HEK293 (cell line): ENCODE measurements around the gene PPARG.

Experiments
- AEBP2 ChIP-seq: fragments of 450-650 bp; formaldehyde crosslinking; IDR thresholded peaks from 2 replicates; pipeline ENCODE4 v1.5.1; 2016; ENCODE audit warnings: missing biosample characterization, missing genetic modification characterization, borderline replicate concordance
- BCL6B ChIP-seq: fragments of 450-650 bp; formaldehyde crosslinking; IDR thresholded peaks from 2 replicates; pipeline ENCODE4 v1.5.1; 2017; ENCODE audit warnings: missing biosample characterization, missing genetic modification characterization
- KLF16 ChIP-seq: fragments of 450-650 bp; formaldehyde crosslinking; IDR thresholded peaks from 2 replicates; pipeline ENCODE4 v1.5.1; 2017; ENCODE audit warnings: missing biosample characterization, missing genetic modification characterization
- KLF8 ChIP-seq: fragments of 450-650 bp; formaldehyde crosslinking; IDR thresholded peaks from 2 replicates; pipeline ENCODE4 v1.5.1; 2016; ENCODE audit warnings: missing biosample characterization, missing genetic modification characterization
- OSR2 ChIP-seq: fragments of 450-650 bp; formaldehyde crosslinking; IDR thresholded peaks from 2 replicates; pipeline ENCODE4 v1.5.1; 2016; ENCODE audit warnings: missing biosample characterization, missing genetic modification characterization
- REST ChIP-seq: fragments of 450-650 bp; formaldehyde crosslinking; IDR thresholded peaks from 2 replicates; pipeline ENCODE4 v1.5.1; 2016; ENCODE audit warnings: missing biosample characterization, missing genetic modification characterization
- SCRT2 ChIP-seq: fragments of 450-650 bp; formaldehyde crosslinking; IDR thresholded peaks from 2 replicates; pipeline ENCODE4 v1.5.1; 2016; ENCODE audit warnings: missing biosample characterization, missing genetic modification characterization
- ZBTB10 ChIP-seq: fragments of 450-650 bp; formaldehyde crosslinking; IDR thresholded peaks from 2 replicates; pipeline ENCODE4 v1.5.1; 2016; ENCODE audit warnings: missing biosample characterization, missing genetic modification characterization
- ZBTB17 ChIP-seq: fragments of 450-650 bp; formaldehyde crosslinking; IDR thresholded peaks from 2 replicates; pipeline ENCODE4 v1.5.1; 2016; ENCODE audit warnings: missing biosample characterization, missing genetic modification characterization
- ZBTB44 ChIP-seq: fragments of 450-650 bp; IDR thresholded peaks from 2 replicates; pipeline ENCODE4 v1.5.1; 2018; ENCODE audit warnings: missing biosample characterization, mild to moderate bottlenecking, missing genetic modification characterization
- ZFHX2 ChIP-seq: fragments of 450-650 bp; formaldehyde crosslinking; conservative IDR thresholded peaks from 2 replicates; pipeline ENCODE4 v1.5.1; 2016; ENCODE audit warnings: missing biosample characterization, missing genetic modification characterization
- ZNF138 ChIP-seq: fragments of 450-650 bp; formaldehyde crosslinking; IDR thresholded peaks from 2 replicates; pipeline ENCODE4 v1.5.1; 2016; ENCODE audit warnings: missing biosample characterization, missing genetic modification characterization, borderline replicate concordance
- ZNF2 ChIP-seq: fragments of 450-650 bp; formaldehyde crosslinking; IDR thresholded peaks from 2 replicates; pipeline ENCODE4 v1.5.1; 2016; ENCODE audit warnings: missing biosample characterization, missing genetic modification characterization
- ZNF239 ChIP-seq: fragments of 450-650 bp; formaldehyde crosslinking; IDR thresholded peaks from 2 replicates; pipeline ENCODE4 v1.5.1; 2016; ENCODE audit warnings: missing biosample characterization, missing genetic modification characterization
- ZNF518A ChIP-seq: fragments of 450-650 bp; formaldehyde crosslinking; conservative IDR thresholded peaks from 2 replicates; pipeline ENCODE4 v1.5.1; 2016; ENCODE audit warnings: low read depth, missing biosample characterization, missing genetic modification characterization
- ZNF548 ChIP-seq: fragments of 450-650 bp; formaldehyde crosslinking; IDR thresholded peaks from 2 replicates; pipeline ENCODE4 v1.5.1; 2016; ENCODE audit warnings: missing biosample characterization, missing genetic modification characterization
- ZNF596 ChIP-seq: fragments of 450-650 bp; IDR thresholded peaks from 2 replicates; pipeline ENCODE4 v1.5.0; 2018; ENCODE audit warnings: missing biosample characterization, mild to moderate bottlenecking, missing genetic modification characterization, moderate library complexity
- ZNF624 ChIP-seq: fragments of 450-650 bp; formaldehyde crosslinking; IDR thresholded peaks from 2 replicates; pipeline ENCODE4 v1.5.1; 2017; ENCODE audit warnings: missing biosample characterization, missing genetic modification characterization
- ZNF626 ChIP-seq: fragments of 450-650 bp; sonication (Bioruptor Pico); formaldehyde crosslinking; IDR thresholded peaks from 2 replicates; pipeline ENCODE4 v1.5.1; 2018; ENCODE audit warnings: missing biosample characterization, missing genetic modification characterization, inconsistent platforms
- ZXDB ChIP-seq: fragments of 450-650 bp; formaldehyde crosslinking; IDR thresholded peaks from 2 replicates; pipeline ENCODE4 v1.5.1; 2016; ENCODE audit warnings: missing biosample characterization, missing genetic modification characterization

The PPARG gene

GRCh38 chr3:12288182-12289129, at the start of gene PPARG (continued):
- TF ChIP-seq SCRT2, result no peak
- TF ChIP-seq KLF16 (tag by site-specific recombination), result 0 out of 2 replicates have a peak, but pooled peaks have one; percentile 69
- TF ChIP-seq ZNF2 (tag by site-specific recombination), result peak; percentile 75; the same call in 1 of the 2 replicates
- TF ChIP-seq REST (tag by site-specific recombination), result peak; percentile 82
- no peak for TF ChIP-seq BCL6B (tag by site-specific recombination)
- no peak; the same call in 1 of the 2 replicates for TF ChIP-seq KLF8 (tag by site-specific recombination)
- peak; percentile 84 for TF ChIP-seq ZBTB10 (tag by site-specific recombination)
- no peak for TF ChIP-seq ZBTB44 (tag by site-specific recombination)
- no peak for TF ChIP-seq ZNF548 (tag by site-specific recombination)
- no peak for TF ChIP-seq OSR2 (tag by site-specific recombination)
- peak; percentile 59 for TF ChIP-seq ZBTB17 (tag by site-specific recombination)
- TF ChIP-seq ZFHX2 (tag by site-specific recombination), result peak; percentile 74
- no peak for TF ChIP-seq ZNF518A (tag by site-specific recombination)
- TF ChIP-seq ZXDB, result peak; percentile 86
- TF ChIP-seq ZNF624 (tag by site-specific recombination), result no peak
- TF ChIP-seq ZNF626 (tag by site-specific recombination), result no peak
- no peak for TF ChIP-seq ZNF239 (tag by site-specific recombination)
- TF ChIP-seq AEBP2 (tag by site-specific recombination), result no peak
- TF ChIP-seq ZNF596 (tag by site-specific recombination), result peak; percentile 38; the same call in 1 of the 2 replicates
- no peak for TF ChIP-seq ZNF138 (tag by site-specific recombination)
